GM21515 (cell line): ENCODE results near the gene MARCHF10.

Source experiments
- ATAC-seq: cut with Tn5 transposase; IDR thresholded peaks from one replicate; pipeline ENCODE4 v1.9.1; 2021; ENCODE audit not compliant: unreplicated experiment

The MARCHF10 gene

DNA sequence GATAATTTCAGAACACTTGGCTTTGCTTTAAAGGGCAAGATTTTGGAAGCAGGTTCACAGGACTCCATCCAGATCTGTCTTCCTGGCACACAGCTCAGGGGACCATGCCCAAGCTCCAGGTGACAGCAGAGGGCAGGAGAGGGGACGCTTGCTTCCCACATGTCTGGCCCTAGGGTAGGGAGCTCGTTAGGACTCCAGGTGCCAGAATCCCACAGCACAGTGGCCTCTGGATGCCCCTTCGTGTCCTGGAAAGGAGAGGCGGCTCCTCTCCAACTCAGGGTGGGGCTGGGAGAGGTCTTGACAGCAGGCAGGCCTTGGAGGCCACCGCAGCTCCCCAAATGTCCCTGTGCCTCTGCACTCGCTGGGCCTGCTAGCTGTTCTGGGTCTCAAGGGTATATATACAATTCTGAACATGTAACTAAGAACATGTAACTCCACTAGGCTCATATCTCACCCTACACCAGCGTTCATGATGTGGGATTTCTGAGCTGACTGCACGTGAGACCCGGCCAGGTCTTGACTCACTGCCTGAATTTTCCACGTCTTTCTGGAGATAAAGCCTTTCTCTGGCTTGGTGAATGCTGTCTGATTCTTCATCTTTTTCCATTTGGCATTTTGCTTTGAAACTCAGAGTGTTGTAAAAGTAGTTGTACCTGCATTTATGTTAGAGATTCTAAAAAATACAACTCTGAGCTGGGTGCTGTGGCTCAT, 52.8 kb downstream of the MARCHF10 start:
- ATAC-seq = no peak

DNA sequence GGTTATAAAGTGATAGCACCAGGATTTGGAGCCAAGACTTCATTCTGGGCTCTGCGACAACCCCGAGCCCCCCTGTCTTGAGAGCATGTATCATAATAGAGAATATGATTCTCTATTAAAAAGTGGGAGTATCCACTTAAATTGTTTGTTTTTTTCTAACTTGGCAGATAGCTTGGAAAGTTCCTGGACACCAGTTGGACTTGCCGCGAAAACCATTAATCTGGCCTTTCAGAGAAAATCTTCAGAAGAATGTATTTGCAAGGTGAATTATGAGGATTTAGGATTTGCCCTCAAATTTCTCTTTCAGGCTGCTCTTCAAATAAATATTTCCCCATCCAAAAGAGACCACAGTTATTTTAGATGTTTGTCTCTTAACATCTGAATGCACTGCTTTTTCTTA, 53.5 kb downstream of the MARCHF10 start:
- ATAC-seq = no peak

DNA sequence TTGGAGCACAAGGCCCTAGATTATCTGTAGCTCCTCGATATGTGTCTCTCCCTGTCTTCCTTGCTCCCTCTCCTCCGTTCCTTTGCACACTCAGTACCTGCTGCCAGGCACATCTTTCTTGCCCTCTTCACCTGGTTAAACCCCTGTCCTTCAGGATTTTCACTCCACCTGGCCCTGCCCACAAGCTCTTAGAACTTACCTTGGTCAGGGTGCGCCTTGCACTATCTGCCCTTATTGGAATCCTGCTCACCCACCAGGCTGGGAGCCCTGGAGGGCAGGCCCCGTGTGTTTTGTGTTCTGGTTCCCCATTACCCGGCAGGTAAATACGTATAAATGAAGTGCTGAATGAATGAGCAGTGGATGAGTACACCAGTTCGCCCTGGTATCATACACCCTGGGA, 54.6 kb downstream of the MARCHF10 start:
- ATAC-seq = no peak

DNA sequence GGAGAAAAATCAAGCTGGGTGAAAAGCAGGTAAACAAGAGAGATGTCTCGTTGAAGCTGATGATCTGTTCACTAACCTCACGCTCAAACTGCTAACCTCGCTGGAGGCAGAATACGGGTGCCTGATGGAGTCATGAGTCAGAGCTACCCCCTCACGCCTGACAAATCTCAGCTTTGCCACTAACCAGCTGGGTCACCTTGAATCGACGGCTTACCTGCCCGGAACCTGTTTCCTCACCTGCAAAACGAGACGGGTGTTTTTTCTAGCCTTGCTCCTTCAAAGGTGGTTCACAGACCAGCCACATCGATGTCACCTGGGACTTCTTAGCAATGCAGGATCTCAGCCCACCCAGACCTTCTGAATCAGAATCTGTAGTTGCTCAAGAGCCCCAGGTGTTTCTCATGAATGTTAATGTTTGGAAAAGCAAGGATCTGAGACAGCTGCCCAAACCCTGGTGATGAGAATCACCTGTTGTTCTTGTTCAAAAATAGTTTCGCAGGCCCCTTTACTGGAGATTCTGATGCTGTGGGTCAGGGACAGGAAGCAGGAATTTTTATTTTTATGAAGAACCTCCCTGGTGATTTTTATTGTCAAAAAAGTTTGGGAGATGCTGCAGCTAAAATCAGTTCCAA, 56.9 kb downstream of the MARCHF10 start:
- ATAC-seq = no peak

DNA sequence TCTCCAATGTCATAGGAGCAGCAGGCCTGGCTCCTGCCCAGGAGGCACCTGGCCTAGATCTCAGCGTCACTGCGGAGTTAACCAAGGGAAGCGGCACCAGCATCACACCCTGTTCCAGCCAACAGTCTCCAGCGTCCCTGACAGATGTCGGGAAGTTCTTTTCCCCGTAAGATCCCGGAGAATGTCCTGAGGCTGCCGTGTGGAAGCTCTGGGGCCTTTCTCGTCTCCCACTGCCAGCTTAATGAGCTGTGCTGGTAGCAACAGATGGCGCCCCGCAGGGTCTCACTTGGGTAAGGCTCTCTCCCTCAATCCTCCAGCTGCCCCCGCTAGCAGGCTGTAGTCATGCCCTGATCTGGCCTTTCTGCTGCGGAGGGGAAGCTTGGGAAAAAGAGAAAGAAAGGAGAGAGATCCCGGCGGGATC, 57.5 kb downstream of the MARCHF10 start:
- no peak for ATAC-seq

DNA sequence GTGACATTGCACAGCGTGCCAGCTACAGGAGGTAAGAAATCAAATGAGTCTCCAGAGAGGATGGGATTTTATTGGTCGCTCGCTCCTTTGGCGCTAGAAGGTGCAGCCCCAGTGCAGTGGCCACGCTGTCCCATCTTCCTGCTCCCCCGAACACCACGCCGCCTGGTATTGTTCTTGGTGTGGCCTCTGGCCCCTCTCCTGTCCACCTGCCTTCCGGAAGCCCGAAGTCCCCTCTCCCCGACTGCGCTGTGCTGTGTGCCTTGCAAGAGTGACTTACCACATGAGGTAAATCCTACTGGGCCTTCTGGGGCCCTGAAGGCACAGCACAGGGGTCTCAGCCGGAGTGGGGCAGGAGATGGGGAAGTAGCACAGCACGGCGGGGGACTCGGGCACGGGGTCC, 58.2 kb downstream of the MARCHF10 start:
- ATAC-seq = no peak

DNA sequence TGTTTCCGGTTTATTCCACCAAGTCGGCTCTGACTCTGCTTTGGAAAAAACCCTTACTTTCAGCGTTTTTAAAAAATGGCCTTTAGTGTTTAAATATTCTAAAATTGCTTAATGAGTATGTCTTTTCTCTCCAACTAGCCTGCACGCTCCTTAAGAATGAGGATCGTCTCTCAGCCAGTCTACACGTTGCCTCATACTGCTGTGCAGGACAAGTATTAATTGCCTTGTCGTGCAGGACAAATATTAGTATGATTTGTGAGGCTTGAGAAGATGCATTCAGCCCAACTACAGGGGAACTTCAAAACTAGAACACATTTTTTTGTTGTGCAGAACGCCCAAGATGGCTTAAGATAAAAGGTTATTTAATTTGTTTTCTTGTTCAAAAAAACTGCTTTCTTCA, 61.2 kb downstream of the MARCHF10 start:
- no peak for ATAC-seq

DNA sequence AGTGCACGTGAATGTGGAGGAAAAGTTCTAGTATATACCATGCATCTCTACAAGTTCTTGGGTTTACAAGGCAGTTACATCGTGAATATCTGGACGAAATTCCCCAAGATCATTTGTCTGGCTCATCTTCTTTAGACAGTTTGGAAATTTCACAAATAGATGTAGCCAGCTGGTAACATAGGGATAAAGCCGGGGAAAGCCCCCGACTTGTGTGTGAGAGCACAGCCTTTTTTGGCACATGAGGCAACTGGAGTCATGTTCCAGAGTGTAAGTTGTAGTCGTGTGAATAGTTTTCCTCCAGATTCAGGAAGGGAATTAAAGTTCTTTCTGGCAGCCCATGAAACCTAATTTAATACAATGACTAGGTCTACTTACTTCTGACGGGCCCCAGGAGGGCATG, 62.3 kb downstream of the MARCHF10 start:
- no peak for ATAC-seq

DNA sequence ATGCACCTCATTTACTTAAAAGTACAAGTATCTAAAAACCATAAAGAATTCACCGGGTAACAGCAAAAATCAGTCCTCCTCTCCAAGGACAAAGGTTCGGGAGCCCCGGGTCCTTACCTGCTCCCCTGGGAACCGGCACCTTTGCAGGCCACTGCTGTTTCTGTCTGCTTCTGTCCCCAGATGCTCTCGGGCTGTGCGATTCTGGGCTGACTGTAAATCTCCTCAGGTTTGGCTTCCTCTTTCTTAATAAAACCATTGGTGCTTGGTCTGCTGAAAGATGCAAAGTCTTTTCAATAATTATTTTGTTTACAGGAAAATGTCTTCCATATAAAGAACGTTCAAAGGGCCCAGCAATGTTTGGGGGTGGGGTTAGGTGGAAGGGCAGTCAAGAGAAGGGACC, 63.9 kb downstream of the MARCHF10 start:
- no peak for ATAC-seq

DNA sequence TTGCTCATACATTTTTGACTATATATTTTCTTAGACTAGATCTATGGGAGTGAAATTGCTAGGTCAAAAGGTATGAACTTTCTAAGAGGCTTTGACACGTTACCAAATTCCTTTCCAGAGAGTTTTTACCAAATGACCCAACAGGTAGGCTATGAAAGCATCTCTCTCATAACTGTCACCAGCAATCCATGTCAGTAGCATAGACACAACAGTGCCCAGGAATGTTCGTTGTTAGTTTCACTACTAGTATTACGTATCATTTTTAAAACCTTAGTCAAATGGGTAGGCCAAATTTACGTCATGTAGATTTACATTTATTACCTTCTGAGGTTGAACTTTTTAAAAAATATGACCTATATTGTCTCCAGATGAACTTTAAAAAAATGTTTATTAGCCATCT, 66.8 kb downstream of the MARCHF10 start:
- no peak for ATAC-seq

DNA sequence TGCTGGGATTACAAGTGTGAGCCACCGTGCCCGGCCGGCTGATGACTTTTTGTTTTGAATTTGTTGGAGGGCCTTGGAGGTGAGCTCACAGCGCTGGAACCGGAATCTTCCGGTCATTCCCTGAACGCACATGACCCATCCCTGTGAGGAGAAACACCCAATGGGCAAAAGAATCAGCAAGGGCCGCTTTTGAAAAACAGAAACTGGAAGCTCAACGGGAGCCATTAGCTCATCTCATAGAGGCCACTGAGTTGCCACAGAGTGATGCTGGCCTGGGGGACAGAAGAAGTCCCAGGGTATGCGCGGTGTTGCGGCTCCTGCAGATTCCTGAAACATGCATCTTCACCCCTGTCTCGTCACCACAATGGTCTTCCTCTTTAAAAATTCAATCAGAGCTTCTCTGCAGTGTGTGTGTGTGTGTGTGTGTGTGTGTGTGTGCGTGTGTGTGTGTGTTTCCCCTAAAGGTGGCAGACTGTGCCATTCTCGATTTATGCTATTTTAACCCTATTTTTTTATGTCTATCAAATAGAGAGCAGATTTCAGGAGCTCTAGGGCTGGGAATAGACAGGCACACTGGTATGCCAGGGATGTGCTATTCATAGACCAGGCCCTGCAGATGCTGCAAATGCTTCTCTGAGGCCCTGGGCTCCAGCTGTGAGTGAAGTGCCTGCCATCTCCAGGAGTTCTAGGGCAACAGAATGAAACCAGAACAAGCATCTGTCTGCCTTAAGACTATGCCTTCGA, 68.3 kb downstream of the MARCHF10 start:
- no peak for ATAC-seq

DNA sequence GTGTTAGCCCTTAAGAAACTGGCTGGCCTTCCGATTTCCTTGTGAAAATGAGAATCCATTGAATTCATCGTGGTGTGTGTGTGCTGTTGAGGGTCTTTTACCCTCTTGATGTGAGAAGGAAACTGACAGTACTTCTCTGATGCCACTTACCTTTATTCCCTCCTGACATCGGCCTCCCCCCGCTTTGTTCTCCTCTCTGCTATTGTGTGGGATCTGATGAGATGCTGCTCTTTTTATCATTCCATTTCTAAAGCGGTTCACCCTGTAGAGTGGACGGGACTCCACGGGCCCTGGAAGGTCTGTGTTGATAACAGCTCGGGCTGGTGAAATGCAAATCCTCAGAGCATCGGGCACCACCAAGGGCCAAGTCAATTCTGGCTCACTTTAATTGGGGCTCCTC, 69.8 kb downstream of the MARCHF10 start:
- no peak for ATAC-seq

DNA sequence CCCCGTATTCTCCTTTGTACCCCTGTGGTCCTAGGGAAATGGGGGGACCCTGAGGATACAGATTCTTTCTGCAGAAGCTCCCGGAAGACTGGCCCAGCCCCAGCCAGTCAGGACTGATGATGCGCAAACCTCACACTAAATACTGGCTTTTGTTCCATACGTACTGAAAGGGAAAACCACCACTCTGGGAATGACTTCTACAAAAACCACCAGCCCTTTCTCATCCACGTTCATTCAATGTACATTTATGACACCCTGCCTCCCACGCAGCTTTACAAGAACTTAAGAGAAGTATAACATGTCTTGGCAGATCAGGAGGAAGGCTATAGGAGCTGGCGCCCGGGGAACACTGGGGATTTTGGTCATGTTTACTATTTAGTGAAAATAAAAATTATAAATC, 70.6 kb downstream of the MARCHF10 start:
- ATAC-seq = no peak

DNA sequence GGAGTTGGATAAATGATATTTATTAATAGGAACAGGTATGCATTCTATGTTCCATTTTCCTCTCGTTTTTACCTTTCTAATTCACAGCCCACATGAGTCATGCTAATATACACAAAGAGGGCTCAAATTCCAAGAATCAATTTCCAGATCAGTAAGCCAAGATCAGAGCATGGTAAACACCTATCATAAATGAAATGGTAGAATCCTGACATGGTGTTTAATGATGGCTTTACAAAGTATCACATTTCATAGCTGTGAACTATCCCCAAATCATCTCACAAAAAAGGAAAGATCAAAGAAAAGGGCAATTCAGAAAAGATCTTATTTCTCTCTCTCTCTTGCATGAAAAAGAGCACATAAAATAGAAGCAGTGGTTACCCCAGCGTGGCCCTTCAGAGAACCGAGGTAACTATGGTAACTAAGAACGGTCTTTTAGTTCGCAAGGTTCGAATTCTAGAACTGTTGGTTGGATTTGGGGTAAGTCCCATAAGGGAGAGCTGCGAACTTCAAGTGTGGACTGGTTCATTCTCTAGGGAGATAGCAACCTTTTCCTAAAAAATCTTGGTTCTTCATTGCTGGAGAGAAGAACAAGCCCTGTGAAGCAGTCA, 73.0 kb downstream of the MARCHF10 start:
- ATAC-seq = no peak

DNA sequence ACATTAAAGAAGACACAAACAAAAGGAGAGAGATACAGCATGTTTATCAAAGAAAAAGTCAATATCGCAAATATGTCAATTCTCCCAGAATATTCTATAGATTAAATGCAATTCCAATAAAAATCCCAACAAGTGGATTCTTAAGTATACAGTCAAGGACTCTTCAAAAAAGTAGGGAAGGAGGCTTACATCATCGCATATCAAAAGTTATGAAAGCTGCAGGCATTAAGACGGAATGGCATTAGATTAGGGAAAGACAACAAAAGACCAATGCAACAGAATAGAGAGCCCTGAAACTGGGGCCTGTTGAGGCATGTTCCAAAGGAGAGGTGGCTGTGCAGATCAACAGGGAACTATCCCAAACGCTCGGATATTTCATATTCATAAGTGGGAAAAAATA, 76.0 kb downstream of the MARCHF10 start:
- no peak for ATAC-seq

DNA sequence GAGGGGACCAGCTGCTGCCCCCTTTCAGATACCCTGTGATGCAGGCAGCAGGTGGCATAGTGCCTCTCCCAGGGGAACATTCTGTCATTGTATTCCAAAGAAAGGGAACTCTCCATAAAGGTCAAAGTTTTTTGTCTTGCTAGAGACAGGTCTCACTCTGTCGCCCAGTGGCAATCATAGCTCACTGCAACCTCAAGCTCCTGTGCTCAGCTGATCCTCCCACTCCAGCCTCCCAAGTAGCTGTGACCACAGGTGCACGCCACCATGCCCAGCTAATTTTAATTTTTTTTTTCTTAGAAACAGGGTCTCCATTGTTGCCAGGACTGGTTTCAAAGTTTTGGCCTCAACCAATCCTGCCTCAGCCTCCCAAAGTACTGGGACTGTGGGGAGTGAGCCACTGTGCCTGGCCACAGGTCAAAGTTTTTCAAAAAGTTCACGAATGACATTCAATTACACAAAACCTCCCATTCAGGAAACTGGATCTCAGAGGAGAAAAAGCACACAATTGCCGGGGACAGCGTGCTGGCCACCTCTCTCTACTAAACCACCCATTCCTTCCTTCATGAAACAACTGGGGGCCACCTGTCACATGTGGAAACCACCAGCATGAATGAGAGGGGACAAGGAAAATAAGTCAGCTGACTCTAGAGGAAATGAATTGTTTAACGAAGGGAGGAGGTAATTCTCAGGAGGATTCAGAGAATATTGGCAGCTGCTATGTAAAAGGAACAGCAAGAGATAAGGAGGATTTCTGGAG, 80.0 kb downstream of the MARCHF10 start:
- no peak for ATAC-seq

DNA sequence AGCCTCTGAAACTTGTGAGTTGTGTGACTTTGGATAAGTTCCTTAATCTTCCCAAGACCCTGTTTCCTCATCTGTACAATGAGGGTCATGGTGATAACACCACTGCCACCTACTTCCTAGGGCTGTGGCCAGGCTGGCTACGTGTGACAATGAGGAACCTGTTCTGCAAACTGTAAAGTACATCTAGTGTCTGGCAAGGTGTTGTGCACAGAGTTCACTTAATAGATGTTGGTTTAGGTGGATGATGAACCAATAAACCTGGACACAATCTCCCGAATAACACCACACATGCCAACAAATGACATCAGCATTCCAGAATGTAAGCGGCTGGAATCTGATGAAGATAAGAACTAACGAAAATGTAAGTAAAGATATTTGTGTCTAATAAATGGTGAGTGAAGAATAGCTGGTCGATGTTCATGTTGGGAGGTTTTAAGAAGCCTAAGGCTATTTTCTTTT, 82.3 kb downstream of the MARCHF10 start:
- no peak for ATAC-seq

DNA sequence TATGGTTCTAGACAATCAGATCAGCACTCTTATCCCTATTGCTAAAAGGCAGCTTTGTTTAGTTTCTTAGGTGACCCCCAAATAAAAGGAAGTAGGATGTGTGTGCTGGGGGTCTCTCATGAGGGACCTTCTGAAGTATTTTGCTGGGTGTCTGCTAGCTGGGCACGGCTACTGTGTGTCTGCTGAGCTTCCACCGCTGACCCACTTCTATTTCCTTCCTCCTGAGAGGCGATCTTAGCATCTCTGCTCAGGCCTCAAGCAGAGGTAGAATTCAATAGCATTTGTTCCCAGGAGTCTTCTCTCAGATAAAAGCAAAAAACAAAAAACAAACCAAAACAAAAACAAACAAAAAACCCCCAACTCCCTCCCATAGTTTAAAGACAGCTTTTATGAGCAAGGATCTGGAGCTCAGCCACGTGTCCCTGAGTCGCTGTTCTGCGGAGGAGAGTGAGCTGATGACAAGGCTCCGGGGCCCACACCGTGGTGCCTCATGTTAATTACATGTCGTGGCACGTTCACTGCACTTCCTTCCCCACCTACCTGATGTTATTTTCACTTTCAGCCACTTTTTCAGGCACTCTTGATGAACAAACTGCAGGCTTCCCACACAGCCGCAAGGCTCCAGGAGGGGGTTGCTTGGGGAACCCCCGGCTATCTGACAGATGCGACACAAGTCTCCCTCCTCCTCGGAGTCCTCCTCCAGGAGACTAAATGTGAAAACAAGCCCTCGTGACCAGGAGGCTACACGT, 83.5 kb downstream of the MARCHF10 start:
- peak; percentile 94 for ATAC-seq

DNA sequence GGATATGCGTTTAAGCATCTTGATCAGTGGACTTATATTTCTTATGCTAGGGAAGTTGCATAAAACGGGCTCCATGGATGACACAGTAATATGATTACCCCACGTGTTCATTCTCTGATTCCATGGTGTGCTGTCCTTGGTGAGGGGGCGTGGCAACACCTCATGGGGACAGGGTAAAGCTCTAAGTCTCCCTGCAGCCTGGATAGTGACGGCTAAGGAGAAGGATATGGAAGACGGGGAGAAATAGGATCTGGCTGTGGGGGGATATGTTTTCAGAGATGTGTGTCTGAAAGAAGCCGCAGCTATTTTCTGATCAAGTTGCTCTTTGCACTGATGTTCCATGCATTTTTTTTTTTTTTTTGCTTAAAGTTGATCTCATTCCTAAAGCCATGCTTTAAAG, 84.3 kb downstream of the MARCHF10 start:
- no peak for ATAC-seq

DNA sequence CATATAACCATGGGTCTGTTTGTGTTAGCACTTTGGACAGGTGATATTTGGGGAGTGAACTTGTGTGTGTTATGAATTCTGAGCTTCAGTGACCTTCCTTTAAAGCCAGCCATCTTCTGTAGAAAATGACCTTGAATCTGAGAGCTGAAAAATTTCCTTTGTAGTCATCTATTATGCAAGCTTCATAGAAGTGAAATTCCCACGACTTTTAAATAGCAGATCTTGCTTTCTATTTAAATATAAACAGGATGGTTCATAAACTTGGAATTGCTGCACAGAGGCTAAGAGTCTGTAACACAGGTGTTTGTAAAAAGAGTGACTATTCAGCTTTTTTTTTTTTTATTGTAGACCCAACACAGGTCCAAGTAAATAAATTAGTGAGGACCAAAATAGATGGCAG, 85.5 kb downstream of the MARCHF10 start:
- ATAC-seq = no peak
